Caki2 (cell line): ENCODE data around the gene BACE1-AS. TPM values are rescaled to one million over a fixed set of nuclear protein-coding genes. Genes with fewer than 3 reads are reported as not detected.
"Not testable (repeated sequence)": the region's sequence is repeated elsewhere in the genome, so short reads cannot be mapped to it uniquely, and the experiment has no call there.

Source experiments
- DNase-seq: peaks from one replicate; pipeline ENCODE4 v3.0.0-alpha.2; 2015; ENCODE audit warnings: low read depth
- in situ Hi-C: cut with HindIII; loops from 2 replicates; pipeline ENCODE4 v1.10.0; 2016; ENCODE audit warnings: low sequenced_read_pairs, low pct_unique_long_range_greater_than_20kb, mixed read lengths
- total RNA-seq: library from RNA; depleted of rRNA; stranded (reverse); fragments of >200 nt; shearing (Covaris generic); gene quantifications from 2 replicates; pipeline ENCODE4 v1.2.3, GENCODE V29; 2014; ENCODE audit warnings: low replicate concordance; rRNA removed

Gene BACE1-AS
- total RNA-seq, 1 experiment from 2014 or later = 0.64 TPM

DNA sequence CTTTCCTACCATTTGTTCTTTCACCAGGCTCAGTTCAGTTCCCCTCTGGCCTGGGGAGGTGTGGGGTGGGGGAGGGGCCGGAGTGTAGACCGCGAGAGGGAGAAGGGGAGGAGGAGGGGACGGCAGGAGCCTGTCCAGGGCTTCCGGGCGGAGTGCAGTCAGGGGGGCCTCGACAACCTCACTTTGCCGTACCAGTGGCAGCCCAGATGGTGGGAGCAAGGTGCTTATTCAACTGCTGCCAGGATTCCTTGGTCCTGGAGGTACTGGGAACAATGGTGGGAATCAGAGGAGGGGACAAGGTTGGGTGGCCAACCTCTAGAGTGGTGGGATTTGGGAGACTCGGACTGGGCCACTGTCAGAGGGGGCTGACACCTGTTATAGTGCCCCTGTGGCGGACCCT, 23.7 kb downstream of the BACE1-AS start:
- no peak for DNase-seq
- in situ Hi-C loops = no loop called here

DNA sequence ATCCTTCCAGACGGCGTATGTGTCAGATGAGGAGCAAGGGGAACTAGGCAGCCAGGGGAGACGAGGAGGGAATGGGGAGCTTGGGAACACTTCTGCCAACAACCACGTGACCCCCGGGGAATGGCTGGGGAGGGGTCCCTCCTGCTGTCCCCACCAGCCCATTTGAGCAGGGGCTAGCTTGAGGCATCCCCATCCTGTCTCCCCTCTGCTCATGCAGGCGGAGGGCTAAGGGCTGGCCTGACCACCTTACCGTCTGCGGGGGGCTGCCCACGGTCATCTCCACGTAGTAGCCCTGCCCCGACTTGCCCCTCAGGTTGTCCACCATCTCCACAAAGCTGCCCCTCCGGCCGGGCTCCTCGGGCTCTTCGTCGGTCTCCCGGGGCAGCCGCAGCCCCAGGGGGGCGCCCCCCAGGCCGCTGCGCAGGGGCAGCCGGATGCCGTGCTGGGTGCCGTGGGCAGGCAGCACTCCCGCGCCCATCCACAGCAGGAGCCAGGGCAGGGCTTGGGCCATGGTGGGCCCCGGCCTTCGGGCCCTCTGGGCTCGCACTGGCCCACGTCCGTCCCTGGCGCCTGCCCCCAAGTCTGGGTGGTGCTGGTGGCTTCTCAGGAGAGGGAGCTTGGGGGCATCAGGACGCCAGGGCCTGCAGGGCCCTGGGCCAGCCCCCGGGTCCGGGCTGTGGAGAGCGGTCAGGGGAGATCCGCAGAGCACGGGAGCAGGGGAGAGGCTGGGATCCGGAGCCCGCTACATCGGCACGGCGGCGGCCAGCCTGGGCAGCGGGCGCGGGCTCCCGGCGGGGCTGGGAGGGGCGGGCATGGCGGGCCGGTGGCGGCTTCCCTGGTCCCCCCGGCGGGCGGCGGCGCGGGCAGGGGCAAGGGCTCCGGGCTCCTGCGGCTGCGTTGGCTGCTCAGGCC, 24.4 kb downstream of the BACE1-AS start:
- no peak for DNase-seq

DNA sequence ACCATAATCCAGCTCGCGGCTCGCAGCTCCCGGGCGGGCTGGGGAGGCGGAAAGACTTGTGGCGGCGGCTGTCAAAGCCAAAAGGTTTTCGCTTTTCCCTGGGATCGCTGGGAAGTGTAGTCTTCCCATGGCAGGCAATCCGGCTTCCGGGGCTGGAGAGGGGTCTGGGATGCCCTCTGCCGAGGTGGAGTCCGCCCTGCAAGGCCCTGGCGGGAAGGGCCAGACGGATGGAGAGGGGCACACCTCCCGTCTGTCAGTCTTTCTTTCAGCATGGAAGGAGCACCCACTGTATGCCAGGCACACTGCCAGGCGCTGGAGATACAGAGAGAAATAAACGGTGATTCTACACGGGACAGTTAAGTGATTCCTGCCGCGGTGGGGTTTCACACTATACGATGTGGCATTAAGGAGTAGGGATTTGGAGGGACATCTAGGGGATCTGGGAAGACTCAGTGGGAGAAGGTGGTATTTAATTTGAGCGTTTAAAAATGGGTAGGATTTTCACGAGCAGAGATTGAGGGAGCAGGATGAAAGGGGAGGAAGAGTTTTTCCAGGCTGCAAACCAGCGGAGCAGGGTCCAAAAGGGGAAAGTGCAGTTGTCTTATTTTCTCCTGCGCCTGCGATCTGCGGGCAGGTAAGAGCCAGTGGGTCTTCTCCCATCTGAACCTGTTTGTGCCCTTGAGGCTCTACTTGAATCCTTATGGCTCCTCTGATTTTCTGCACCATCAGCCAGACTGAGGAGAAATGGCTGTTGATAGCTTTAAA, 25.2 kb downstream of the BACE1-AS start, which contains the start of gene BACE1:
Gene BACE1, minus strand, starts transcription at position 60 of the 765 bp plus-strand sequence. CDS start 461 bp downstream, outside the sequence.
- in situ Hi-C loops = no loop called here
- DNase-seq = peak; percentile 67

More for the DNA sequence above, 24.4 kb downstream of the BACE1-AS start:
- in situ Hi-C loops = no loop called here

DNA sequence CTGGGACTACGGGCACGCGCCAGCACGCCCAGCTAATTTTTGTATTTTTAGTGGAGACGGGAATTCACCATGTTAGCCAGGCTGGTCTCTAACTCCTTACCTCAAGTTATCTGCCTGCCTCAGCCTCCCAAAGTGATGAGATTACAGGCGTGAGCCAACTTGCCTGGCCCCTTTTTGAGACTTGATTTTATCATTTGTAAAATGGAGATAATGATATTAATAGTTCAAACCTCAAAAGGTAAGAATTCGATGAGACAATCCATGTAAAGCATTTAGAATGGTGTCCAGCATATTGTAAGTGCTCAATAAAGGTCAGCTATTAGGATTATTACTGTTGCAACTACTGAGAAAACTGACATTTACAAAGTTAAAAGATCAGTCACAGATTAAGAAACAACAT, 27.6 kb downstream of the BACE1-AS start:
- DNase-seq = no peak
- in situ Hi-C loops = no loop called here

DNA sequence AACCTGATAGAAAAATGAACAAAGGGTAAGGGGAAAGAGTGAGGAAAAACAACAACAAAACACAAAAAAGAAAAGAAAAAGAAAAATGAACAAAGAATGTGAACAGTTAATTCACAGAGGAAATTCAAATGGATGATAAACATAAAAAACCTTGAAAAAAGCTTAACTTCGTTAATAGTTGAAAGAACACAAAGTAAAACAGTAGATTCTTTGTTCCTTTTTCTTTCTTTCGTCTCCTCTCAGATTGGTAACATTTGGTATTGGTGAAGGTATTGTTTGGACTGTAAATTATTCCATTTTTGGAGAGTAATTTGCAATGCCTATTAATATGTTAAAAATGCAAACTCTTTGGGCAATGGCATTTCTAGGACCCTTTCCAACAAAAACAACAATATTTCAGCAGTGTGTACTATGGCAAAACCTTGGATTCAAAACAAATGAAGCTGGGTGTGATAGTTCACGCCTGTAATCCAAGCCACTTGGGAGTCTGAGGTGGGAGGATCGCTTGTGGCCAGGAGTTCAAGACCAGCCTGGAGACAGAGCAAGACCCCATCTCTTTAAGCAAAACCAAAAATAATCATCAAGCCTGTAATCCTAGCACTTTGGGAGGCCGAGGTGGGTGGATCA, 28.2 kb downstream of the BACE1-AS start:
- DNase-seq = no peak
- in situ Hi-C loops = no loop called here

DNA sequence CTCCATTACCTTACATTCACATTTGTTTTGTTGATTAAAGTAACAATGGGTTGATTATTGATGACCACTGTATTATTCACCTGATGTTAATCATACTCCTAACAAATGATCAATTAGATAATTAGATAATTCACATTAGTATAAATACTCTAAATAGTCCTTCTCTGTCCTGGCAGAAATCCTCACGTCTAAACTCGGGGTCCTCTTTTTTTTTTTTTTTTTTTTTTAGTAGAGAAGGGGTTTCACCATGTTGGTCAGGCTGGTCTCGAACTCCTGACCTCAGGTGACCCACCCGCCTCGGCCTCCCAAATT, 36.1 kb downstream of the BACE1-AS start:
- DNase-seq, in situ Hi-C loops: not testable (repeated sequence)

DNA sequence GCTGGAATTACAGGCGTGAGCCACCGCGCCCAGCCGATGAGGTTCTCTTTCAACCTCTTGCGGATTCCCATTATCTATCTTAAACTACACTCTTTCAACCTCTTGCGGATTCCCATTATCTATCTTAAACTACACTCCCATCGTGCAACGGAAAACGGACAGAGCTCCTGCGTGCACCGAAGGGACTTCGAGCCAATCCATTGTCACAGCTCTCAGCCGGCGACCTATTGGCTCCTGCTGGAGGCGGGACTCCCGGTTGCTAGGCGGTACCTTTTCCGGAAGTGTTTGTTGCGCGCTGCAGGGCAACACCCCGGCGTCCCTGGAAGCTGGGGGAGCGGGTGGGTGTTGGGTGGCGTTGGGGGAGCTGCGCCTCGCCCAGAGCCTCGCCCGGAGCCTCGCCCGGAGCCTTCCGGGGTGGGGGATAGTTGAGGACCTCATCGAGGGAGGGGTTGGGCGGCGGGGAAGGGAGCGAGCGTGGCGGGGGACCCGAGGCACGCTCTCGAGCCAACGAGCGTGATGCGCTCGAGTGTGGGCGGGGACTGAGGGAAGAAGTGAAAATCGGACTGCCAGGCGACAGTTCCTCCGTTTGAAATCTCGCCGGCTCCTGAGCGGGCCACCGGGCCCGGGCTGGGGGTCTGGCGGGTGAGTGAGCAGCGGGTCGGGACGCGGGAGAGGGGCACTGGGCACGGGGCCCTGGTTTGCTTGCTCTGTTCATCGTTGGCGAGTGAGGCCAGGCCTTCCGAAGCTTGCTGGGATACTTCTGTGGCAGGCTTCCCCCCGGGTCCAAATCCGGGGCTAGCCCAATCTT, 36.6 kb downstream of the BACE1-AS start, which contains the start of gene CEP164:
Gene CEP164, plus strand, starts transcription at position 288 of the 808 bp plus-strand sequence. CDS start 10,733 bp downstream, outside the sequence.
- in situ Hi-C loops = no loop called here

DNA sequence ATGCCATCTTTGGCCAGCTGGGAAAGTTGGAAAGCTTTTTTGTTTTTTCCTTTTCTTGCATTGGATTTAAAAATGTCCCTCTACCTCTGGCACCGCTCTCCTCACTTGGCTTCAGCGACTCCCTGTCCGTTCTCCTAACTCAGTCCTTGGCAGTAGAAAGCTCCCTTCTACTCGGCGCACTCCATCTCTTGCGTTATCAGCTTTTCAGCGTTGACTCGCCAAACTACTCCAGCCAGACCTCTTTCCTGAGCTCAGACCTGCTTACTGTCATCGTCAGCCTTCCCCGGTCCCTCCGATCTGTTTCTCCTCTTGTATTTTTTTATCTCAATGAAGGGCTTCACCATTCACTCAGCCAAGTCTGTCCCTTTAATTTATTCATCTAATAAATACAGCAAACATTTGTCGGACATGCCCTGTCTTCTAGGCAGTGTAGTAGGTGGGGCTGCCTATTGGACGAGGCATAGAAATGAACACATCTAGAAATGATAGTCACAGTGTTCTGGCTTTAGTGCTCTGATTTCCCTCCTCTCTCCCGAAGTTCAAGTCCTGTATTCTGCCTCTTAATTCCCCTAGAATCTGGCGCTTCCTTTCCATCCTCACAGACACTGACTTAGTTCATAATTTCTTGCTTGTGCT, 37.3 kb downstream of the BACE1-AS start:
- in situ Hi-C loops = no loop called here

More for the DNA sequence above, 36.6 kb downstream of the BACE1-AS start, which contains the start of gene CEP164:
- DNase-seq = peak; percentile 87

DNA sequence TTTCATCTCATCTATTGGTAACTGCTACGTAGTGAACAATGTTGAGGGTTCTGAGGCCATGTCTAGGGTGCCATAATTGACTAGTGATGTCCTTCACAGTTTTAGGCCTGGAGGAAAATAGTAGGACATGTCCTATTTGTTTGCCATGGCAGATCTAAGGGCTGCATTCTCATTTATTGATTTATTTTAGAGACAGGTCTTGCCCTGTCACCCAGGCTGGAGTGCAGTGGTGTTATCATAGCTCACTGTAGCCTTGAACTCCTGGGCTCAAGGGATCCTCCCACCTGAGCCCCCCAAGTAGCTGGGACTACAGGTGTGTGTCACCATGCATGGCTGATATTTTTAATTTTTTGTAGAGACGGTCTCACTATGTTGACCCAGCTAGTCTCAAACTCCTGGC, 41.7 kb downstream of the BACE1-AS start:
- in situ Hi-C loops = no loop called here

More for the DNA sequence above, 37.3 kb downstream of the BACE1-AS start:
- DNase-seq = no peak

DNA sequence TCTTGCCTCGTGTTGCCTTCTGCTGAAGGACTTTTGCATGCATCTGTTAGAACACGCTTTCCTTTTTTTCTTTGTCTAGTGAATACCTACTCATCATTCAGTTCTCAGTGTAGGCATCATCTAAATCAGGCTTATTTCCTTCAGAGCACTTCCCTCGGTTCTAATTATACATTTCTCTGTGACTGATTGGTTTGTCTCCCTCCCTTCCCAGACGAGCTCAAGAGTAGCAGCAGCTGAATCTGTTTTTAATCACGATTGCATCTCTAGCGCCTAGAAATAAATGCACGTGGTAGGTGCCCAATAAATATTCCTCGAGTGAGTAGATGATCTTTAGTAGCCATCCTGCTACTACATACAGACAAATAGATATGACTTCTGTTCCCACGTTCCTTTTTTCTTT, 42.8 kb downstream of the BACE1-AS start:
- in situ Hi-C loops = no loop called here
- DNase-seq = no peak

More for the DNA sequence above, 41.7 kb downstream of the BACE1-AS start:
- DNase-seq = no peak

DNA sequence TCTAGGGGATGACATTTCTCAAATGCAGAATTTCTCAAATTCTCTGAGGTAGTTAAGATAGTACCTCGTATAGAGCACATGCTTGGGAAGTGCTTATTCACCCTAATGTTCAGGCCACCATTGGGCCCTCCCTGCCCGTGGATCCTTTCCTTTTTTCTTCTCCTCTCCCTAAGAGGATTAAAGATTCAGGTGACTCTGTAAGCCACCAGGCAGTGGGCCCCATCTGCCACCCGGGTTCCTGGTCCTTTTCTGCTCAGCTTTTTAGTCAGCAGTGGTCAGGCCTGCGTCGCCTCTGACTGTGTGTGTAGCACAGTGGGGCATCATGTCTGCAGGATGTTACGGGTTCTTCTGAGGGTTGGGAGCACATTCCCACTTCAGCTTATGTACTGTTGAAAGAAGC, 43.8 kb downstream of the BACE1-AS start:
- in situ Hi-C loops = no loop called here
- DNase-seq = no peak

DNA sequence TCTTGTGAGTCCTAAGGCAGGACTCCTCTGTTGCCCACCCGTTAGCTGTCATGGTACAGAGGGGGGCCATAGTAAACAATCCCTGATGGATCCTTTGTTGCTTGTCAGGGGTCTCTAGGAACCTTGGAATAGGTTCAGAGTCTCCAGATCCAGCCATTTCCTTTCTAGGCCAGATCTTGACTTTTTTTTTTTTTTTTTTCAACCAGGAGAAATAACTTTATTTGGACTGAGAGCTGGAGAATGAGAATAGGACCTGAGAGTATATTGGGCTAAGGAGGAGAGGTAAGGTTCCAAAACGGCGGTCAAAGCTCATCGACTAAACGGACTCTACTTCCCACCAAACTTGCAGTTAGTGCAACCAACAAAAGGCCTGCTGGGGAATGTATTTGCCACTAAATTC, 44.3 kb downstream of the BACE1-AS start:
- no peak for DNase-seq
- in situ Hi-C loops = no loop called here

DNA sequence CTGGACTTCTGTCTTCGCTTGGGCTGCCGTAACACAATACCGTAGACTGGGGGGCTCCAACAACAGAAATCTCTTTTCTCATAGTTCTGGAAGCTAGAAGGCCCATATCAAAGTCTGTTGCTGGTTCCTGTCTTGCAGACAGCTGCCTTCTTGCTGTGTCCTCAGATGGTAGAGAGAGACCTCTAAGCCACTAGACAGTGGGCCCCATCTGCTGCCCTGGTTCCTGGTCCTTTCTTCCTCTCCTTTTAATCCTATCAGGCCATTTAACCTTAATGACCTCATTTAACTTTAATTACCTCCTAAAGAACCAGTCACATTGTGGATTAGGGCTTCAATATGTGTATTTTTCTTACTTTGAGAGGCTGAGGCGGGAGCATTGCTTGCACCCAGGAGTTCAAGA, 45.9 kb downstream of the BACE1-AS start:
- DNase-seq = no peak
- in situ Hi-C loops = no loop called here

Other genes starting within 250 kb of the BACE1-AS start
- 4.6 and 5.6 TPM in 2 replicates for gene SIK3, start 192.9 kb upstream of the BACE1-AS start, total RNA-seq
- 74.9 and 82.8 TPM in 2 replicates for gene PAFAH1B2, start 147.1 kb upstream of the BACE1-AS start, total RNA-seq
- 11.8 and 24.1 TPM in 2 replicates for gene SIDT2, start 112.6 kb upstream of the BACE1-AS start, total RNA-seq
- 0.54 and 0.72 TPM in 2 replicates for gene TAGLN, start 92.0 kb upstream of the BACE1-AS start, total RNA-seq
- 10.5 and 26.7 TPM in 2 replicates for gene PCSK7, start 59.3 kb upstream of the BACE1-AS start, total RNA-seq
- 1.7 and 4.0 TPM in 2 replicates for gene RNF214, start 58.7 kb upstream of the BACE1-AS start, total RNA-seq
- 4.5 and 7.4 TPM in 2 replicates for gene BACE1, start 24.9 kb downstream of the BACE1-AS start, total RNA-seq
- gene CEP164, start 36.5 kb downstream of the BACE1-AS start, total RNA-seq = 7.9 and 21.5 TPM in 2 replicates